Brain microvascular endothelial cell (primary cell): Measurements from ENCODE around the gene SLC27A2.

Experiments used
- DNase-seq: peaks from one replicate; pipeline ENCODE4 v3.0.0-alpha.2; 2020
- H3K27ac ChIP-seq: fragments of 250-450 bp; sonication (Bioruptor Pico); 2 replicates; pipeline ENCODE4 v1.5.1; 2020; ENCODE audit warnings: mild to moderate bottlenecking, moderate library complexity
- H3K27me3 ChIP-seq: fragments of 250-450 bp; sonication (Bioruptor Pico); replicated peaks from 2 replicates; pipeline ENCODE4 v1.5.1; 2020; ENCODE audit warnings: mild to moderate bottlenecking
- H3K36me3 ChIP-seq: fragments of 250-450 bp; sonication (Bioruptor Pico); replicated peaks from 2 replicates; pipeline ENCODE4 v1.5.1; 2020; ENCODE audit warnings: mild to moderate bottlenecking
- H3K4me3 ChIP-seq: 2 replicates; pipeline ENCODE4 v1.5.1; 2011; ENCODE audit warnings: low read depth, mild to moderate bottlenecking, control low read depth, low read length, moderate library complexity
- CTCF ChIP-seq: IDR thresholded peaks from 2 replicates; pipeline ENCODE4 v1.5.1; 2011; ENCODE audit warnings: low read depth, mild to moderate bottlenecking, moderate library complexity, low read length, control low read depth, inconsistent platforms; ENCODE audit errors: missing control alignments
- in situ Hi-C: cut with HindIII; loops from 2 replicates; pipeline ENCODE4 v1.10.0; 2017; ENCODE audit warnings: low sequenced_read_pairs, low pct_ligation_motif_present

SLC27A2 gene

DNA sequence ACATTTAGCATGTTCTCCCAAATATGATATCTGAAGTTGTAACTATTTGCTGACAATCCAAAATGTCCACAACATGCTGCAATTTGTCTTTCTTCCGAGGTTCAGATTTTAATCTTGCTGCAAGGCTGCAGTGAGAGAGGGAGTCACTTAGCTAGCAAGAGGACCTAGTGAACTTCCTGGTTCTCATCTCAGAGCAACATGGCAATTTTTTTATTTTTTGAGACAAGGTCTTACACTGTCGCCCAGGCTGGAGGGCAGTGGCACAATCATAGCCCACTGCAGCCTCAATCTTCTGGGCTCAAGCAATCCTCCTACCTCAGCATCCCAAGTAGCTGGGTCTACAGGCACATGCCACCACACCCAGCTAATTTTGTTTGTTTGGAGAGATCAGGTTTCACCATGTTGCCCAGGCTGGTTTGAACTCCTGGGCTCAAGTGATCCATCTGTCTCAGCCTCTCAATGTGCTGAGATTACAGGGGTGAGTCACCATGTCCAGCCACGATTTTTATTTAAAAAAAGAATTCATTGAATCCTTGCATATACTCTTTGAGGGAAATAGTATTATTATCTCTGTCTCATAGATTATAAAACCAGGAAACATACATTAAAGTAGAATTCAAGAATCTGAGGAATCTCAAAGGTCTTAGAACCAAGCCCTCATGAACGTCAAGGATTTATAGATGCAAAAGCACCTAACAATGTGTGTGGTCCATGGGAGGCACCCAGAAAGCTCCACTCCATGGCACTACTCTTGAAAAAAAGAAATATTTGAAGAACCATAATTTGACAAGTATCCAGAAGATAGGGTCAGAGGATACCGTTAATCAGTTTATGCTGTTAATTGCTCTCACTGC, 74.4 kb downstream of the SLC27A2 start:
- Histone ChIP-seq H3K4me3 (no peak overlapping the region), H3K36me3 (no peaks in the 10 kb centered on the region), H3K27me3 (peaks cover under 1% of the 10 kb centered on the region), H3K27ac (no peak overlapping the region)
- no peak for TF ChIP-seq CTCF
- peak; percentile 78 for DNase-seq
- in situ Hi-C loops = no loop called here

DNA sequence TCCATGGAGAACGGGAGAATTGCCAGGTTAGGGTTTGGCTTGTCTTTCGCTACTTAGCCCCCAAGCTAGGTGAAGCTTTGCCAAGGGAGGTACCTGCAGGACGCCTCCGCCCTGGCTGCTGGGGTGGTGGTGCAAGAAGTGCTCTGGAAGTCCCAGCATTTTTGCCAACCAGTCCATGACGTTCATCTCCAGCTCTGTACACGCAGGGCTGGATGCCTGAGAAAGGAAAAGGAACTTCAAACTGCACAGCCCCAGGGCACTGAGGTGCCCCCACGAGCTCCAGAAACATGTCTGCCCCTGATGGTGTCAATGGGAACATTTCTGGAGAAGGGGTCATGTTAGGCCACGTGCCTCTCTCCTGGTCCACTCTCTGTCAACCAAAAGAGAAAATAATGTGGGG, 75.3 kb downstream of the SLC27A2 start:
- no peak overlapping the region for H3K4me3 ChIP-seq
- no peaks in the 10 kb centered on the region for H3K36me3 ChIP-seq
- H3K27me3 ChIP-seq = no peaks in the 10 kb centered on the region
- in situ Hi-C loops = no loop called here
- TF ChIP-seq CTCF = no peak
- no peak for DNase-seq
- no peak overlapping the region for H3K27ac ChIP-seq

GRCh38 chr15:50257924-50258323, 75.9 kb downstream of the SLC27A2 start:
- Histone ChIP-seq H3K4me3 (no peak overlapping the region), H3K36me3 (no peaks in the 10 kb centered on the region), H3K27ac (no peak overlapping the region), H3K27me3 (no peaks in the 10 kb centered on the region)
- peak; percentile 66 for DNase-seq
- no peak for TF ChIP-seq CTCF
- in situ Hi-C loops = no loop called here

- no peak overlapping the region for H3K27ac ChIP-seq
- no peak overlapping the region for H3K4me3 ChIP-seq
- no peak for TF ChIP-seq CTCF
- no peak for DNase-seq
- in situ Hi-C loops = no loop called here
- no peaks in the 10 kb centered on the region for H3K27me3 ChIP-seq
- H3K36me3 ChIP-seq = no peaks in the 10 kb centered on the region
Measured at GRCh38 chr15:50259276-50259675, 77.3 kb downstream of the SLC27A2 start.

GRCh38 chr15:50260969-50261496, 79.0 kb downstream of the SLC27A2 start:
- Histone ChIP-seq H3K27ac (no peak overlapping the region), H3K27me3 (peaks cover 3% of the 10 kb centered on the region), H3K36me3 (no peaks in the 10 kb centered on the region), H3K4me3 (no peak overlapping the region)
- no peak for TF ChIP-seq CTCF
- in situ Hi-C loops = no loop called here
- no peak for DNase-seq
